Common myeloid progenitor, CD34-positive (primary cell): ENCODE data around the gene CDH26.
"Not testable (repeated sequence)": the region's sequence is repeated elsewhere in the genome, so short reads cannot be mapped to it uniquely, and the experiment has no call there.

ENCODE experiments used
- CTCF ChIA-PET: fragments of 350-600 bp; sonication (Branson Sonifier 250); formaldehyde crosslinking; loops from one replicate; lab custom pipeline; 2021; ENCODE audit warnings: antibody characterized with exemption; lab: Charles Lee
- POLR2A ChIA-PET: fragments of 350-600 bp; sonication (Branson Sonifier 250); formaldehyde crosslinking; loops from one replicate; lab custom pipeline; 2021; ENCODE audit warnings: antibody characterized with exemption; lab: Charles Lee
- DNase-seq, 3 donors: peaks; one replicate each; pipeline versions ENCODE4 v3.0.0 to v3.0.0-alpha.2; 2013
- H3K27ac ChIP-seq, 2 experiments: 1 replicate in 1 of 2; 2 replicates in 1 of 2; pipeline ENCODE4 v1.7.0; 2013; ENCODE audit warnings: inconsistent platforms in 2 of 2, low read length in 2 of 2, mild to moderate bottlenecking in 2 of 2, low read depth in 1 of 2, moderate library complexity in 1 of 2; ENCODE audit not compliant: severe bottlenecking in 2 of 2, insufficient read depth in 1 of 2, poor library complexity in 1 of 2
- H3K27me3 ChIP-seq, 5 experiments: replicated peaks in 2 of 5; 1 replicate in 3 of 5; 2 replicates in 2 of 5; pipeline versions ENCODE4 v1.6.1 to v1.7.0; 2013; ENCODE audit warnings: low read length in 4 of 5, mild to moderate bottlenecking in 2 of 5, moderate library complexity in 2 of 5, inconsistent platforms in 1 of 5; ENCODE audit not compliant: insufficient read depth in 5 of 5, control insufficient read depth in 4 of 5
- H3K36me3 ChIP-seq, 4 experiments: 1 replicate in 2 of 4; 2 replicates in 2 of 4; pipeline versions ENCODE4 v1.6.1 to v1.7.0; 2013; ENCODE audit warnings: low read length in 3 of 4, control low read depth in 1 of 4, mild to moderate bottlenecking in 1 of 4; ENCODE audit not compliant: control insufficient read depth in 4 of 4, insufficient read depth in 4 of 4
- H3K4me1 ChIP-seq, 4 experiments: 1 replicate in 3 of 4; 2 replicates in 1 of 4; pipeline versions ENCODE4 v1.6.1 to v1.7.1; 2013; ENCODE audit warnings: low read length in 3 of 4, mild to moderate bottlenecking in 3 of 4, control low read depth in 1 of 4, inconsistent platforms in 1 of 4, moderate library complexity in 1 of 4; ENCODE audit not compliant: control insufficient read depth in 4 of 4, insufficient read depth in 4 of 4; ENCODE audit errors: control extremely low read depth in 1 of 4
- H3K4me3 ChIP-seq, 7 experiments: 1 replicate in 4 of 7; 2 replicates in 3 of 7; pipeline versions ENCODE4 v1.5.1 to v1.7.0; 2013; ENCODE audit warnings: mild to moderate bottlenecking in 7 of 7, low read length in 6 of 7, moderate library complexity in 6 of 7, inconsistent platforms in 2 of 7, low read depth in 2 of 7, control low read depth in 1 of 7; ENCODE audit not compliant: insufficient read depth in 4 of 7, control insufficient read depth in 1 of 7; ENCODE audit errors: extremely low read depth in 1 of 7
- H3K9me3 ChIP-seq, 5 experiments: 1 replicate in 4 of 5; 2 replicates in 1 of 5; pipeline versions ENCODE4 v1.6.1 to v1.7.1; 2013; ENCODE audit warnings: low read length in 4 of 5, mild to moderate bottlenecking in 2 of 5, inconsistent platforms in 1 of 5, low read depth in 1 of 5, moderate library complexity in 1 of 5; ENCODE audit not compliant: control insufficient read depth in 4 of 5, insufficient read depth in 2 of 5; ENCODE audit errors: control extremely low read depth in 1 of 5
- WGBS: methylation state at CpG from one replicate; pipeline ENCODE4 v1.1.5; 2013; ENCODE audit not compliant: insufficient coverage; 5-methylcytosine and 5-hydroxymethylcytosine counted together

The CDH26 gene

DNA sequence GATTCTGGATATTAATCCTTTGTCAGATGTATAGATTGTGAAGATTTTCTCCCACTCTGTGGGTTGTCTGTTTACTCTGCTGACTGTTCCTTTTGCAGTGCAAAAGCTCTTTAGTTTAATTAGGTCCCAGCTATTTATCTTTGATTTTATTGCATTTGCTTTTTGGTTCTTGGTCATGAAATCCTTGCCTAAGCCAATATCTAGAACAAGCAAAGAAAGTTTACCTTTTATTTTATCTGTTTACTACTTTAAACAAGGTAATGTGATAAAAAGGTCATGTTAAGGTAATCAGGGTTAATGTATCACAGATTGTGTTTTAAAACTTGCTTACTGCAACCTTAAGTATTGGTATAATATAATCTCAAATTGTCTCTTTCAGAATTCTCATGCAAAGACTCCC, 655 bp upstream of the CDH26 start:
- H3K27me3 ChIP-seq, H3K4me1 ChIP-seq, H3K9me3 ChIP-seq, H3K27ac ChIP-seq, H3K4me3 ChIP-seq, H3K36me3 ChIP-seq, DNase-seq, POLR2A ChIA-PET: not testable (repeated sequence)
- CTCF ChIA-PET: interaction anchor here (1.3 kb wide), 1 partner anchor 36 kb away, joined by 3 read pairs; no protein-coding TSS in a partner anchor

GRCh38 chr20:59958626-59959025, 403 bp downstream of the CDH26 start:
- Histone ChIP-seq H3K36me3 (no peaks in the 10 kb centered on the region), H3K4me3 (no peak overlapping the region), H3K27me3 (no peaks in the 10 kb centered on the region), H3K27ac (no peak overlapping the region), H3K9me3 (no peaks in the 10 kb centered on the region), H3K4me1 (peaks cover 0 to 8% (median 0%) of the 10 kb centered on the region in 4 experiments)
- 100% methylated on average over 4 of the region's 4 CpGs for WGBS
- CTCF ChIA-PET: interaction anchor here (1.1 to 1.3 kb wide), 2 partner anchors 10 to 35 kb away, joined by 3 to 4 read pairs; no protein-coding TSS in a partner anchor
- POLR2A ChIA-PET: no interaction called here
- no peak for DNase-seq

GRCh38 chr20:59961423-59961822, 3.2 kb downstream of the CDH26 start:
- WGBS: 95% methylated on average over 2 of the region's 2 CpGs
- POLR2A ChIA-PET: no interaction called here

DNA sequence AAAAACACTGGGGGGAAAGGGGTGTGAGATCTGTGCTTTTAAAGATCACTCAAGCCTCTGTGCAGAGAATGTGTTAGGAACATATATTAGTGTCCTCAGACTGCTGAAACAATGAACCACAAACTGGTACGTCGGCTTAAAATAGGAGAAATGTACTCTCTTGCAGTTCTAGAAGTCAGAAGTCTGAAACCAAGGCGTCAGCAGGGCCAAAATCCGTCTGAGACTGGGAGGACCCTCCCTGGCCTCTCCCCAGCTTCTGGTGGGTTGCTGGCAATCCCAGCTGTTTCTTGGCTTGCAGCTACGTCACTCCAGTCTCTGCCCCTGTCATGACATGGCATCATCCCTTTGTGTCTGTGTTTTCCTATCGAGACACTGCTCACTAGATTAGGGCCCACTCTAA, 3.9 kb downstream of the CDH26 start:
- H3K9me3 ChIP-seq: no peaks in the 10 kb centered on the region
- no peaks in the 10 kb centered on the region for H3K36me3 ChIP-seq
- 92% methylated on average over 6 of the region's 6 CpGs for WGBS
- H3K4me3 ChIP-seq: no peak overlapping the region
- H3K27ac ChIP-seq: no peak overlapping the region
- POLR2A ChIA-PET: no interaction called here
- peaks cover 0 to 8% (median 0%) of the 10 kb centered on the region in 4 experiments for H3K4me1 ChIP-seq
- DNase-seq: no peak
- H3K27me3 ChIP-seq: no peaks in the 10 kb centered on the region
- CTCF ChIA-PET: no interaction called here

More at GRCh38 chr20:59961423-59961822, 3.2 kb downstream of the CDH26 start:
- H3K27me3 ChIP-seq: no peaks in the 10 kb centered on the region
- CTCF ChIA-PET: interaction anchor here (1.0 kb wide), 1 partner anchor 12 kb away, joined by 3 read pairs; no protein-coding TSS in a partner anchor
- no peak overlapping the region for H3K27ac ChIP-seq
- no peak overlapping the region for H3K4me3 ChIP-seq
- H3K9me3 ChIP-seq: no peaks in the 10 kb centered on the region
- peaks cover 0 to 8% (median 0%) of the 10 kb centered on the region in 4 experiments for H3K4me1 ChIP-seq
- no peaks in the 10 kb centered on the region for H3K36me3 ChIP-seq
- DNase-seq: no peak

- Histone ChIP-seq H3K4me1 (peaks cover 0 to 4% (median 0%) of the 10 kb centered on the region in 4 experiments), H3K27ac (no peak overlapping the region), H3K27me3 (no peaks in the 10 kb centered on the region), H3K36me3 (no peaks in the 10 kb centered on the region), H3K9me3 (no peaks in the 10 kb centered on the region), H3K4me3 (no peak overlapping the region)
- ChIA-PET POLR2A (no interaction called here), CTCF (interaction anchor here (1.0 kb wide), 1 partner anchor 90 kb away, joined by 3 read pairs; no protein-coding TSS in a partner anchor)
- DNase-seq: no peak
- 100% methylated on average over 2 of the region's 3 CpGs for WGBS
Observed at GRCh38 chr20:59966428-59966827, 8.2 kb downstream of the CDH26 start.

- no peaks in the 10 kb centered on the region for H3K36me3 ChIP-seq
- ChIA-PET CTCF (interaction anchor here (0.8 to 3.8 kb wide), 3 partner anchors 10 to 18 kb away, joined by 3 to 14 read pairs (median 11); no protein-coding TSS in a partner anchor), POLR2A (no interaction called here)
- no peak for DNase-seq
- peaks cover 0 to 2% (median 0%) of the 10 kb centered on the region in 4 experiments for H3K4me1 ChIP-seq
- H3K27ac ChIP-seq: no peak overlapping the region
- no peaks in the 10 kb centered on the region for H3K9me3 ChIP-seq
- H3K27me3 ChIP-seq: no peaks in the 10 kb centered on the region
- WGBS: no CpG with 5 or more reads among the region's 1 CpG
- H3K4me3 ChIP-seq: no peak overlapping the region
Observed at GRCh38 chr20:59971428-59971827, 13.2 kb downstream of the CDH26 start.

DNA sequence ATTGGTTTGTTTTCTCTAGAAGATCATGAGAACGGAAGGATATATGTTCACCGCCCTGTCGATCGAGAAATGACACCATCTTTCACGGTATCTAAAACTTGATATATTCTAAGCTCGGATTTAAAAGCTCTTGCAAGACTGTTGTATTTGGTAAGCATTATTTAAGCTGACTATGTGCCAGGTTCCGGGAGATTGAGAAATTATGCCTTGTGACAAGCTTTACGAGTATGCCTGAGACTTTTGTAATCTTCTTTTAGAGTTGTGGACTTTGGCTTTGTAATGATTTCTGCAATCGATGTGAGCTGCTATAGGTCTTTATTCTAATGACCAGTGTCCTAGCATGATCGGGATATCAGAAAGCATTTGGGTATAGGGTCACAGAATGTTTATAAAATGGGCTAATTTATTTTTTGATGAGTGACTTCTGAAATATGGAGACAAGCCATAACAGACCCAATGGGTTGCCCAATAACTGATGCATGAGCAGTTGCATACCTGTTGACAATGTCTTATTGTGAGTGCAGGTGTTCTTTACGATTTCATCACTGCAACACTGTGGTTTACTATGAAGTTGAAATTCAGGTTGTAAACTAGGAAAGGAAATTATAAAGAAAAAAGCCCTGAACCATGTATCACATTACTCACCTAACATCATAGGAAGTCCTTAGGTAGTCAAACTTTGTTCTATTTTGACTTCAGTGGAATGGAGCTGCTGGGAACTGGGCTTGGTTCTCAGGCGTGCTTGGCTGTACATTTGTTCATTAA, 14.0 kb downstream of the CDH26 start:
- peaks cover 0 to 2% (median 0%) of the 10 kb centered on the region in 4 experiments for H3K4me1 ChIP-seq
- WGBS: 96% methylated on average over 7 of the region's 12 CpGs

More for the DNA sequence above, 14.0 kb downstream of the CDH26 start:
- no peak for DNase-seq
- no peak overlapping the region for H3K4me3 ChIP-seq
- H3K27me3 ChIP-seq: no peaks in the 10 kb centered on the region
- no peaks in the 10 kb centered on the region for H3K36me3 ChIP-seq
- ChIA-PET POLR2A (no interaction called here), CTCF (interaction anchor here (0.8 to 3.8 kb wide), 3 partner anchors 9 to 19 kb away, joined by 3 to 14 read pairs (median 11); no protein-coding TSS in a partner anchor)
- no peak overlapping the region for H3K27ac ChIP-seq
- H3K9me3 ChIP-seq: no peaks in the 10 kb centered on the region
